Naive B cell (primary cell): ENCODE data around the gene TFCP2. TPM values are rescaled to one million over a fixed set of nuclear protein-coding genes. Genes with fewer than 3 reads are reported as not detected.

ENCODE experiments used
- ATAC-seq, 2 donors: fragments of 150-1000 bp; cut with Tn5 transposase; 2 replicates each; pipeline ENCODE4 v1.10.0; 2021; ENCODE audit warnings: low read depth in 2 of 2, mild to moderate bottlenecking in 2 of 2, moderate library complexity in 2 of 2
- DNase-seq: peaks from one replicate; pipeline ENCODE4 v3.0.0; 2022
- H3K27ac Mint-ChIP-seq, 6 donors: one replicate each; pipeline ENCODE4 v1.8.0; 2020 to 2022; ENCODE audit warnings: mild to moderate bottlenecking in 6 of 6, mixed read lengths in 6 of 6, moderate library complexity in 5 of 6, inconsistent platforms in 2 of 6
- H3K27me3 Mint-ChIP-seq, 3 donors: one replicate each; pipeline ENCODE4 v1.8.0; 2021 to 2022; ENCODE audit warnings: mixed read lengths in 3 of 3, mild to moderate bottlenecking in 1 of 3
- H3K36me3 Mint-ChIP-seq, 2 donors: one replicate each; pipeline ENCODE4 v1.8.0; 2020 to 2022; ENCODE audit warnings: mixed read lengths in 2 of 2, inconsistent platforms in 1 of 2, mild to moderate bottlenecking in 1 of 2
- H3K4me1 Mint-ChIP-seq, 3 donors: one replicate each; pipeline ENCODE4 v1.8.0; 2020 to 2022; ENCODE audit warnings: mixed read lengths in 3 of 3, inconsistent platforms in 1 of 3, mild to moderate bottlenecking in 1 of 3, moderate library complexity in 1 of 3
- H3K4me3 Mint-ChIP-seq, 8 donors: one replicate each; pipeline ENCODE4 v1.8.0; 2020 to 2022; ENCODE audit warnings: mild to moderate bottlenecking in 8 of 8, mixed read lengths in 8 of 8, moderate library complexity in 8 of 8, inconsistent platforms in 2 of 8
- H3K9me3 Mint-ChIP-seq, 7 donors: one replicate each; pipeline ENCODE4 v1.8.0; 2020 to 2022; ENCODE audit warnings: mixed read lengths in 7 of 7, mild to moderate bottlenecking in 5 of 7, inconsistent platforms in 2 of 7, moderate library complexity in 1 of 7
- polyA plus RNA-seq, 6 donors: library from polyadenylated mRNA; unstranded; fragments of 300-500 nt; fragmentation: Illumina TruSeq; gene quantifications; one replicate each; pipeline ENCODE4 v1.2.3, GENCODE V29; 2021; ENCODE audit warnings: low read depth in 6 of 6

The TFCP2 gene
- polyA plus RNA-seq, 6 donors from 2014 or later = 9.7 to 14.0 (median 13.1) TPM

GRCh38 chr12:51055060-51055459, 117.9 kb downstream of the TFCP2 start:
- no peak for ATAC-seq
- H3K4me3 Mint-ChIP-seq = no peak overlapping the region
- H3K27me3 Mint-ChIP-seq = no peaks in the 10 kb centered on the region
- H3K9me3 Mint-ChIP-seq = no peaks in the 10 kb centered on the region
- DNase-seq = no peak
- peaks cover 4 to 6% (median 4%) of the 10 kb centered on the region in 3 donors for H3K4me1 Mint-ChIP-seq
- no peak overlapping the region for H3K27ac Mint-ChIP-seq
- H3K36me3 Mint-ChIP-seq = peaks cover 7 to 14% of the 10 kb centered on the region in 2 donors

GRCh38 chr12:51051787-51052186, 121.1 kb downstream of the TFCP2 start:
- peaks cover 7 to 11% of the 10 kb centered on the region in 2 donors for H3K36me3 Mint-ChIP-seq
- ATAC-seq (no peak), DNase-seq (no peak)
- no peak overlapping the region for H3K4me3 Mint-ChIP-seq
- peaks cover 22 to 34% (median 23%) of the 10 kb centered on the region in 3 donors for H3K4me1 Mint-ChIP-seq
- H3K9me3 Mint-ChIP-seq = no peaks in the 10 kb centered on the region
- peak overlapping the region in 3 of 6 donors; percentile 5 to 73 (median 15) for H3K27ac Mint-ChIP-seq
- no peaks in the 10 kb centered on the region for H3K27me3 Mint-ChIP-seq

GRCh38 chr12:51049525-51049924, 123.4 kb downstream of the TFCP2 start:
- Mint-ChIP-seq H3K4me3 (peak overlapping the region in 6 of 8 donors; percentile 25 to 97 (median 95)), H3K4me1 (peaks cover 22 to 40% (median 27%) of the 10 kb centered on the region in 3 donors), H3K27me3 (no peaks in the 10 kb centered on the region), H3K27ac (peak overlapping the region in 2 of 6 donors; percentile 90 to 91), H3K9me3 (no peaks in the 10 kb centered on the region), H3K36me3 (peaks cover 7 to 11% of the 10 kb centered on the region in 2 donors)
- ATAC-seq = no peak
- DNase-seq = no peak

GRCh38 chr12:51048661-51049251, 124.2 kb downstream of the TFCP2 start:
- peaks cover 6 to 7% of the 10 kb centered on the region in 2 donors for H3K36me3 Mint-ChIP-seq
- no peaks in the 10 kb centered on the region for H3K9me3 Mint-ChIP-seq
- H3K4me3 Mint-ChIP-seq = peak overlapping the region; percentile 90 to 98 (median 96)
- H3K27ac Mint-ChIP-seq = peak overlapping the region; percentile 90 to 97 (median 96)
- ATAC-seq = no peak
- H3K4me1 Mint-ChIP-seq = peaks cover 22 to 40% (median 27%) of the 10 kb centered on the region in 3 donors
- DNase-seq = no peak
- H3K27me3 Mint-ChIP-seq = no peaks in the 10 kb centered on the region

GRCh38 chr12:51047655-51048540, 125.0 kb downstream of the TFCP2 start, which contains the start of gene LETMD1:
Gene LETMD1 (plus strand): TSS chr12:51048327. CDS start chr12:51048357, 30 bp downstream.
- peak; percentile 91 for DNase-seq
- H3K36me3 Mint-ChIP-seq = peaks cover 6 to 7% of the 10 kb centered on the region in 2 donors
- no peaks in the 10 kb centered on the region for H3K27me3 Mint-ChIP-seq
- peaks cover 22 to 40% (median 27%) of the 10 kb centered on the region in 3 donors for H3K4me1 Mint-ChIP-seq
- no peaks in the 10 kb centered on the region for H3K9me3 Mint-ChIP-seq
- H3K4me3 Mint-ChIP-seq = peak within 1 kb of the TSS; percentile 90 to 98 (median 96)
- peak; percentile 92 to 93 for ATAC-seq
- peak within 1 kb of the TSS; percentile 90 to 97 (median 96) for H3K27ac Mint-ChIP-seq

Other genes with a start within 250 kb of the TFCP2 start
- not detected for gene HIGD1C, start 220.6 kb downstream of the TFCP2 start, polyA plus RNA-seq
- gene SLC11A2, start 146.8 kb downstream of the TFCP2 start, polyA plus RNA-seq = 10 to 100 TPM in 2 of 6 donors, 1 to 10 TPM in 4; 7.7 to 14.5 (median 9.4) TPM
- gene LETMD1, start 124.8 kb downstream of the TFCP2 start, polyA plus RNA-seq = 10 to 100 TPM; 17.9 to 32.7 (median 24.8) TPM
- 1 to 10 TPM in 5 of 6 donors, not detected in 1; 1.8 to 6.9 (median 4.3) TPM for gene CSRNP2, start 89.5 kb downstream of the TFCP2 start, polyA plus RNA-seq
- 1 to 10 TPM in 5 of 6 donors, not detected in 1; 1.1 to 3.4 (median 1.7) TPM for gene POU6F1, start 44.9 kb upstream of the TFCP2 start, polyA plus RNA-seq
- 1,000 to 10,000 TPM; 1,454 to 3,149 (median 1,632) TPM for gene DAZAP2, start 65.7 kb upstream of the TFCP2 start, polyA plus RNA-seq
- gene SMAGP, start 97.3 kb upstream of the TFCP2 start, polyA plus RNA-seq = 10 to 100 TPM; 26.8 to 55.3 (median 41.1) TPM
- 100 to 1,000 TPM in 2 of 6 donors, 10 to 100 TPM in 4; 74.2 to 140 (median 86.5) TPM for gene BIN2, start 151.0 kb upstream of the TFCP2 start, polyA plus RNA-seq
- gene CELA1, start 173.5 kb upstream of the TFCP2 start, polyA plus RNA-seq = not detected
- gene GALNT6, start 218.3 kb upstream of the TFCP2 start, polyA plus RNA-seq = 10 to 100 TPM in 5 of 6 donors, 1 to 10 TPM in 1; 3.3 to 25.6 (median 13.2) TPM